ENCODE data around the gene USP8. TPM values are rescaled to one million over a fixed set of nuclear protein-coding genes. Genes with fewer than 3 reads are reported as not detected.

Gene USP8
- total and polyA plus RNA-seq, 2 of the 4 experiments (the other 2 are of a cell fraction): 25.4 to 52.2 TPM

DNA sequence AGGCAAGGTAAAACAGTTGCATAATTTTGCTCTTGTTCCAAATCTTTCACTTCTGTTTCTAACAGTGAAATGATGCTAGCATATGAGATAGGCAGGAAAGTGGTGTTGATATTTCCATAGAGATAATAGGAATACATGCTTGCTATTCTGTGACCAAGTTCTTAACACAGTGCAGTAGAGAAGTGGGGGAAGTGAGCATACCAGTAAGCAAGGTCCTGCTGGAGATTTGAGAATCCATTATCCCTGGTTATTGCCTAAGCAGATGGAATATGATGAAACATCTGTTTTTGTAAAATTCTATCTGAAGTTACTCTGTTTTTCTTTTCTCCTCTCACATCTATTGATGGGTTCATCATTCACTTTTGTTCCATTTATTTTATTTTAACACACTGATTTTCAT, 28.7 kb downstream of the USP8 start:
- Histone ChIP-seq H3K14ac (replicated peaks; ENCODE audit: low read depth, low read length) (no peak overlapping the region), H2BK120ac (ENCODE audit: low read depth, low read length) (no peak overlapping the region), H3K36me3 (ENCODE audit: control insufficient read depth, insufficient read depth, low read length) (peaks cover 9% of the 10 kb centered on the region), H4K20me1 (ENCODE audit: insufficient read depth, low read length) (no peaks in the 10 kb centered on the region), H3K23ac (ENCODE audit: low read depth, low read length) (no peak overlapping the region), H3K56ac (ENCODE audit: extremely low read depth, insufficient read depth, low read length) (no peak overlapping the region), H2BK20ac (ENCODE audit: low read depth, low read length) (no peak overlapping the region), H2AK9ac (replicated peaks; ENCODE audit: low read depth, low read length, poor library complexity) (no peak overlapping the region), H2AK5ac (ENCODE audit: low read depth, low read length) (no peak overlapping the region), H3K18ac (ENCODE audit: low read depth, low read length) (no peak overlapping the region), H3K9me3 (ENCODE audit: control insufficient read depth, insufficient read depth, low read length) (no peaks in the 10 kb centered on the region), H4K91ac (ENCODE audit: insufficient read depth, low read depth, low read length) (no peak overlapping the region), H3K4me2 (ENCODE audit: low read depth, low read length) (no peak overlapping the region), H3K9ac (ENCODE audit: low read depth, low read length) (no peak overlapping the region), H3K9me1 (ENCODE audit: insufficient read depth, low read length) (no peaks in the 10 kb centered on the region), H4K8ac (ENCODE audit: low read depth in 2 of 2, low read length in 2 of 2) (no peak overlapping the region), H3K27ac (ENCODE audit: insufficient read depth, low read length) (no peak overlapping the region), H3K4me1 (ENCODE audit: control insufficient read depth, insufficient read depth, low read length) (peaks cover 5% of the 10 kb centered on the region), H2BK15ac (ENCODE audit: low read depth, low read length) (no peak overlapping the region), H2BK5ac (ENCODE audit: low read depth, low read length, poor library complexity, severe bottlenecking) (no peak overlapping the region), H4K5ac (ENCODE audit: low read depth, low read length) (no peak overlapping the region), H3K79me1 (ENCODE audit: low read depth in 1 of 2, low read length in 2 of 2) (peaks cover 6 to 36% of the 10 kb centered on the region in 2 experiments; a peak in 3 of 4 replicates), H3K4ac (ENCODE audit: low read depth, low read length) (no peak overlapping the region), H2AFZ (replicated peaks; ENCODE audit: low read length, poor library complexity) (no peak overlapping the region), H3K4me3 (ENCODE audit: insufficient read depth, low read depth, low read length) (no peak overlapping the region), H3K27me3 (ENCODE audit: control insufficient read depth, insufficient read depth, low read length) (no peaks in the 10 kb centered on the region)
- DNase-seq: peak; percentile 59
- ChIA-PET CTCF (no interaction called here), POLR2A (ENCODE audit: unreplicated experiment) (no interaction called here)
- intact Hi-C loops (cut with micrococcal nuclease): loop anchor here (5.0 kb wide), 1 partner anchor 96 kb away; the partner anchor contains the start of gene GABPB1
- peak; percentile 82 for ATAC-seq (ENCODE audit: low read depth)
- dilution Hi-C loops (cut with HindIII; ENCODE audit: low sequenced_read_pairs, unreplicated experiment): no loop called here
- in situ Hi-C loops (cut with MboI; ENCODE audit: low sequenced_read_pairs): no loop called here
- TF ChIP-seq CEBPB (IDR thresholded peaks at IDR 0.05; ENCODE audit: low read depth, low read length) (peak; percentile 67), FOS (IDR thresholded peaks at IDR 0.05; ENCODE audit: low read depth, low read length) (no peak)
- no TSS peak for BruUV-seq (replicated peaks)
